UCSD-AML1 (cell line): Measurements from ENCODE around the gene AMDHD1.
"Not testable (repeated sequence)": the region's sequence is repeated elsewhere in the genome, so short reads cannot be mapped to it uniquely, and the experiment has no call there.

ENCODE experiments used
- DNase-seq: peaks from one replicate; lab custom pipeline; 2025; ENCODE audit not compliant: unreplicated experiment; lab: John Stamatoyannopoulos, UW

The AMDHD1 gene

DNA sequence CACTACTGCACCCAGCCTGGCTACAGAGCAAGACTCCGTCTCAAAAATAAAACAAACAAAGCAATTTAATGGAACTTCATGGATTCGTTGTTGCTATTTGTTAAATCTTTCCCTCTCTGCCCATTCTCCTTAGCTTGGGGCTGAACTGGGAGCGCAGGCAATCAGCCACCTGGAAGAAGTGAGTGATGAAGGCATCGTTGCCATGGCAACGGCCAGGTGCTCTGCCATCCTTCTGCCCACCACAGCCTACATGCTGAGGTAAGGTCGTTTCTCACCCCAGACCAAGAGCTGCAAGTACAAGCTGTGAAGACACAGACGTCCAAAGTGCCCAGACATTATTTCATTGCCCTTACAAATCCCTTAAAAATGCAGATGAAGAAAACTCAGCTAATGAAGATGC lies 19.1 kb downstream of the AMDHD1 start:
- DNase-seq = no peak

DNA sequence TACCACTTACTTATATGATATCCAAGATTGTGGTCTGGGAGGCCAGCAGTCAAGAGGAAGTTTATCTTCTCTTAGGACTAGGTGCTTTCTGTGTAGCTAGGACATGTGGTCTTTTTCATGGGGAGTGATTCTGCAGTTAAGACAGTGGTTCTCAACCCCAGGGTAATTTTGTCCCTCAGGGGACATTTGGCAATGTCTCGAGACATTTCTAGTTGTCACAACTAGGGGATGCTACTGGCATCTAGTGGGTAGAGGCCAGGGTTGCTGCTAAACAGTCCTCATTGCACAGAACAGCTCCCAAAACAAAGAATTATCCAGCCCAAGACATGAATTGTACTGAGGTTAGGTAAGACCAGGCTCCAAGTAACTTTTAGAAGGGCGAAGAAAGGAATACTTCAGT lies 20.0 kb downstream of the AMDHD1 start:
- DNase-seq = no peak

DNA sequence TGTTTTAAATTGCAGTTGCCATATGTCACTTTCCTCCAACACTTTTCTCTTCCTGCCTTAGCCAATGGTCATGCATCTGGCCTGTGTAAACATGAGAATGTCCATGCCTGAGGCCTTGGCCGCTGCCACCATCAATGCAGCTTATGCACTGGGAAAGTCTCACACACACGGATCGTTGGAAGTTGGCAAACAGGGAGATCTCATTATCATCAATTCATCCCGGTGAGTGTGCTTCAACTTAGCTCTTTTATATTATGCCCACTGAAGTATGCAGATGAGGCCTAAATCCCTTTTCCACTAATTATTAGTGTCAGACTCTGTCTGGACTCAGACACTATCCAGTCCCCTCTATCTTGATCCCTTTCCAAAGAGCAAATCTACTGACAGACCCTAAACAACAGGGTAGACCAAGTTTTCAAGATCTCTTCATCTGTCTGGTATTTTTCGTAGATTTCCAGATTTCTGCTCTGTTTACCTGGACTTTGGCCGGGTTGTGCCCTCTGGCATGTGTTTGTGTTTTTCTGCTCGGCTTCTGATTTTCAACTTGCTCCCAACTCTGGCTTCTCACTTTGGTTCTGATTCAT lies 23.2 kb downstream of the AMDHD1 start:
- DNase-seq = no peak

DNA sequence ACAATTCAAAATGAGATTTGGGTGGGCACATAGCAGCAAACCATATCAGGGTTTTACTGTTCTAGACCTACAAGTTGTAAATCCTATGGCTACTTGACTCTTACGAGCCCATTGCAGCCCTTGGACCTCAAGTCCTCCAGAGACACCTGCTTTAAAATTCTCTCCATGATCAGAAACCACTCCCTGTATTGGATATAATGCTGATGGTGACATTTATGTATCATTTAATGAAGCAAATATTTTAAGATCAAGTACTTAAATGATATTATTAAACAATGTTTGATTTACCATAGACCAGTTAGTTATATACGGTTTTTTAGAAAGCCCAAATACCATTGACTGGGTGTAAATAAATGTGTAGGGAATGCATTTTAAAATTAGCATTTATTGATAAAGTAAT lies 24.2 kb downstream of the AMDHD1 start:
- DNase-seq = no peak

DNA sequence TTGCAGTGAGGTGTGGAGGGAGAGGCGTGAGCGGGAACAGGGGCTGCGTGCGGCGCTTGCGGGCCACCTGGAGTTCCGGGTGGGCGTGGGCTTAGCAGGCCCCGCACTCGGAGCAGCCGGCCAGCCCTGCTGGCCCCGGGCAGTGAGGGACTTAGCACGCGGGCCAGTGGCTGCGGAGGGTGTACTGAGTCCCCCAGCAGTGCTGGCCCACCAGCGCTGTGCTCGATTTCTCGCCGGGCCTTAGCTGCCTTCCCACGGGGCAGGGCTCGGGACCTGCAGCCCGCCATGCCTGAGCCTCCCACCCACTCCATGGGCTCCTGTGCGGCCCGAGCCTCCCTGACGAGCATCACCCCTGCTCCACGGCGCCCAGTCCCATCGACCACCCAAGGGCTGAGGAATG lies 26.0 kb downstream of the AMDHD1 start:
- not testable (repeated sequence) for DNase-seq

DNA sequence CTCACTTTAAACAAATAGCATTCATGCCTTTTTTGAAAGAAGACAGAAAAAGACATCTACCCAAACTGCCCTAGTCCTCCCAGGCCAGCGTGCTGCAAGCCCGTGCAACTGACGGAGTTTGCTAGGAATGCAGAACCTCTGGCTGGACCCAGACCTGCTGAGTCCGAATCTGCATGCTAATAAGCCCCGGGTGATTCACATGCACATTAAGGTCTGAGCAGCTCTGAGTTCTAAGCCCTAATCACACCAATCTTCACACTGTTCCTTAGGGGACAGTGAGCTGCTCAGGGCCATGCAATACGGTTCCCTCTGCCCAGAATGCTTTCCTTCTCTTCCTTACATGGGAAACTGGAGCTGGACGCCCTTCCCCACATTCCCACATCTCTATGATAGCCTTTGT lies 27.8 kb downstream of the AMDHD1 start:
- no peak for DNase-seq

DNA sequence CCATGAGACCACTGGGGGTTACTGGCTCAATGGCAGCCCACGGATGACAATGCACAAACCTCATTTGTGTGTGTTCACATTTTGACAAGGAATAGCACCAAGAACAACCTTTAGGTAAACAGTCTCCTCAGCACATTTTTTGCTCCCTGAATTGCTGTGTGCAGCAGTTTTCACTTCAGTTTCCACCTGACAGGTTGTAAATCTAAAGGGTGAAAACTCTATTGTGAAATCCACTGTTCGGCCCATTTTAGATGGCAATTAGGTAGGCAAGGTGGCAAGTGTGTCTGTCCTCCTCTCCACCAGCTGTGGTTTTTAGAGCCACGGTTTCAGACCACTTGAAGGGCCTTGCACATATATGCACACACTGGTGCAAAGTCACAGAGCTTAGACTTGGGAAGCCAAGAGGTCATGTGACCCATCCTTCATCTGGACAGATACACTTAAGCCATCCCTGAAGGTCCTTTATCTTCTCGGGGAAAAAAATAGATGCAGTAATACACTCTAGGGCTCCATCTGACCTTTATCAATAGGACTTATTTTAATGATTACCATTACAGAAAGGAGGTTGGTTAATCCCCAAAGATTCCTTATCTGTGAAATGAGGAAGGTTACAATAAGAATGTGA lies 29.8 kb downstream of the AMDHD1 start:
- no peak for DNase-seq

DNA sequence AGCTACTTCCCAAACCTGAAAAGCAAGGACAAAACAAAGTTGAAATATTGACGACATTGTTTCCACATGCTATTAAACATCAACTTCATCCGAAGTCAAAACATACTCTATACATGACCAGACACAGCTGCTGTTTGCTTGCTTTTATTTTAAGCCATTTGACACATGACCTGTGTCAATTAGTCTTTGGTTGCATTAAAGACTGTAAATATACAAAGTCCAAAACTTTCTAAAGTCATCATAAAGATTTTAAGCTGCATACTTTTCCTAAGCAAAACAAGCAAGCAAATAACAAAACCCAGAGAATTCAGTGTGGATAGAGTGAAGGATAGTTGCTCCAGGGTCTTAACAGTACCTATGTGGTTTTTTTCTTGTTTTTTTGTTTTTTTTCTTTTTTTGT lies 31.2 kb downstream of the AMDHD1 start:
- DNase-seq = no peak

DNA sequence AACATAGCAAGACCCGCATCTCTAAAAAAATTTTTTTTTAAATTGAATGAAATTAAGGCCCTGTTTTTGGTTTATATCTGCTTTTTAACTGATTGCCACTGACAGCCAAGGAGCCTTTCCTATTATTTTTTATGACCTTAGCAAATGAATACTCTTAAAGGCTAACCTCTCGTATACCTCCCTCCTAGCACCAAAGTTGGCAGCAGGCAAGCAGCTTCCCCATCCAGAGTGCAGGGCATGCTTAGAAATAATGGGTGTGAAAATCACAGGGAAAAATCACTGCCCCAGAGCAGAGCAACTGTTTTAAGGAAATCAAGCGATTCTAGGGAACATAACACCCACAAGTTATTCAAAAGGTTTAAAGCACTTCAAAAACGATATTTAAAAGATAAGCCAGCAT lies 32.4 kb downstream of the AMDHD1 start:
- DNase-seq = no peak

DNA sequence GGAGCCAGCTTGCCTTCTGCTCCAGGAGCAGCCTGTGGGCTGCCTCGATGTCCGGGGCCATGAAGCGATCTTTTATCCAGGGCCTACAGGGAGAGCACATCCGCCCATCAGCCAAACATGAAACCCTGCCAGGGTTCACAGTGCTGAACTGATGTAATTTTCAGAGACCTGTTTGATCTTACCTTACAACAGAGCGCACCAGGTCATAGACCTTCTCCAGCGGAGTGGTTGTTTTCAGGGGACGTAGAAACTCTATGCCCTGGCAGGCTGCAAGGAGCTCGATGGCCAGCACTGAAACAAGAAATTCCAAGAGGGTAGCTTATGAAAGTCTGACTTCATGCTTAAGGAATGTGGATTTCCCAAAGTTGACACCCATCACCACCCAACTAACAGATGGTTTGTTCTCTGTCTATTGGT lies 33.3 kb downstream of the AMDHD1 start:
- no peak for DNase-seq

DNA sequence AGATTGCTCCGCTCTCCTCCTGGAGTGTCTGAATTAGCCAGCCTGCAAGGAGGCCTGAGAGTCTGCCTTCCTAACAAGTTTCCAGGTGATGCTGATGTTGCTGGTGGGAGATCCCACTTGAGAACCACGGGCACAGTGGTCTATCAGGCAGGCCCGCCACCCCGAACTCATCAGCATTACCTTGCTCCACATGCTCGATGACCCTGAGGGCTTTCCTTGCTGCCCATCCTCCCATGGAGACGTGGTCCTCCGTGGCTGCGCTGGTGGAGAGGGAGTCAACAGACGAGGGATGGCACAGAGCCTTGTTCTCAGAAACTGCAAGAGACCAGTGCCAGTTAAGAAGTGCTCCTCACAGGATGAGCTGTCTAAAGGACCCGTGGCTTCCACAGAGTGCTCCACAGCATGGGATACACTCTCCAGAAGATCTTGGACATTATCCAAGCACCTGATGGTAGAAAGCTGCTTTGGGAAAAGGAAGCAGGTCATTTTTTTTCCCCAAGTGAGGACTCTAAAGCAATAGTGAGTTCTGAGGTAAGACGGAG lies 34.7 kb downstream of the AMDHD1 start:
- no peak for DNase-seq

DNA sequence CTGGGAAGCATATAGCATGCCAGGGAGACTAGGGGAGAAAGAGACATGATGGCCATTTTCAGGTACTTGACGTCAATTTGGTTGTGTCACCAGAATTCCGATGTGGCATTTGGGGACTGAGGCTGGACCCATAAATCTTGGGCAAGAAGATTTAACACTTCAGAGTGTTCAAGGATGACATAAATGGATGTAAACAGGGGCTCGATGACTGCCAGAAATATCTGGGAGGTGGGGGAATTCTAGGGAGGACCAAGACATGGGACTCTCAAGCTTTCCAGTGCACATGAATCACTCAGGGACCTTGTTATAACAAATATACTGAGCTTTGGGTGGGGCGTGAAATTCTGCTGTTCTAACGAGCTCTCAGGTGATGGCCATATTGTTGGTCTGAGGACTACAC lies 35.2 kb downstream of the AMDHD1 start:
- DNase-seq = no peak

DNA sequence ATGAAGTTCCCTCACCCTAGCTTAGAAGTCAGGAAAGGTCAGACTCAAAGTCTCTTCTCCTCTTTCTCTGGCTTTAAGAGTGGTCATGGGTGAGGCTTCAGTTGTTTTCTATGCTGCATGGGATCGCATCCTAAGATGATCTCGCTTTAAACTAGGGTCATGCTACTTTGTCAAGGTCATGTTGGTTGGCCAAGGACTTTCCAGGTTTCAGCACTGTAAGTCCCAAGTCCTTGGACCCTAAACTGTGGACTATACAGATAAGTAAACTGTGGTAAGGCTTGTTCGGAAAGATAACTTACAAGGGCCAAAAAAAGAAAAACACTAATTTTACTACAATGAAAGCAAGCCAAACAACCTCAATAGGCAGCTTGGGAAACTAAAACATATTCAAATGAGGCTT lies 35.6 kb downstream of the AMDHD1 start:
- DNase-seq = no peak

DNA sequence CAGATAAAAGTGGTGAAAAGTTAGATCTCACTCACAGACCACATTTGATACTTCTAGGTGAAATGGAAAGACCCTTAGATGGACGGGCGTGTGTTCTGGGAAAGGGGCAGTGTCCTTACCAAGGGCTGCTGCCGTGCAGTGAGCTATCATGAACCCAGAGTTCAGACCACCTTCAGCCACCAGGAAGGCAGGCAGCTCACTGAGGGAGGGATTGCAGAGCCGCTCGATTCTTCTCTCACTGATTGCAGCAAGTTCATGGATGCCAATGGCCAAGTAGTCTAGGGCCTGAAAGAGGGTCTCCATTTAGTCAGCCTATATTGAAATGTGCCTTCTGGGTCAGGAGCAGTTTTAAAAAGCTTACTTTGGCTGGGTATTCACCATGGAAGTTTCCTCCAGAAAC lies 37.3 kb downstream of the AMDHD1 start:
- DNase-seq = no peak

DNA sequence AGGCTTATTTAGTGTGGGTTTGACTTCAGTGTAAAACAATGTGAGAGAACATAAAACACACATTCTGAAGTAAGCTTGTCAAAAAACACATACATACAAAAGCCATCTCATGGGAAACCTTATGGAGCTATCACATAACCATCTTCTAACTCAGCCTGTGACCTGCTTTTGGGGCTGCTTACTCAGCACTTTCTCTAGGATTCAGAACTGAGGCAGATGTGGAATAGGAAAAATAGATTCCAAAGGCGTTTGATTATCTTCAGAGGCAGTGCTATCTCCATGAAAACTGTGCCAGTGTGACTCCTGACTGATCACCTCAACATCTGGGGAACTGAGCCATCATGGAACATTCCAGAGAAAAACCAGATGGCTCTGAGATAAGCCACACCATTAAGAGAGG lies 39.5 kb downstream of the AMDHD1 start:
- DNase-seq = no peak

DNA sequence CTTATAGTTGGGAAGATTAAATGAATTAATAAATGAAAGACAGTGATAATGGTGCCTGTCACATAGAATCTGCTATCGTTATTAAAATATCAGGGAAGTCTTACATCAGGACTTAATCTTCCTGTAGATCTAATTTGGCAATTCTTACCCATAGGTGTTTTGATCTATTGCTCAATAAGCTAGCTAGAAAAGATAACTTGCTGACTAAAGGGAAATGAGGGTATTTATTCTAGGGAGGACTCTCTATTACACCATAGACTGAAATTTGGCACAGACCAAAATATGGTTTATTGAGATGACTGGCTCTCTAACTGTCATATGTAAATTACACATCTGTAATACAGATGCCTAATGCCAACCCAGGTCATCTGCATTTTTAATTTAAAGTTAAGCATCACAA lies 41.6 kb downstream of the AMDHD1 start:
- DNase-seq = no peak

DNA sequence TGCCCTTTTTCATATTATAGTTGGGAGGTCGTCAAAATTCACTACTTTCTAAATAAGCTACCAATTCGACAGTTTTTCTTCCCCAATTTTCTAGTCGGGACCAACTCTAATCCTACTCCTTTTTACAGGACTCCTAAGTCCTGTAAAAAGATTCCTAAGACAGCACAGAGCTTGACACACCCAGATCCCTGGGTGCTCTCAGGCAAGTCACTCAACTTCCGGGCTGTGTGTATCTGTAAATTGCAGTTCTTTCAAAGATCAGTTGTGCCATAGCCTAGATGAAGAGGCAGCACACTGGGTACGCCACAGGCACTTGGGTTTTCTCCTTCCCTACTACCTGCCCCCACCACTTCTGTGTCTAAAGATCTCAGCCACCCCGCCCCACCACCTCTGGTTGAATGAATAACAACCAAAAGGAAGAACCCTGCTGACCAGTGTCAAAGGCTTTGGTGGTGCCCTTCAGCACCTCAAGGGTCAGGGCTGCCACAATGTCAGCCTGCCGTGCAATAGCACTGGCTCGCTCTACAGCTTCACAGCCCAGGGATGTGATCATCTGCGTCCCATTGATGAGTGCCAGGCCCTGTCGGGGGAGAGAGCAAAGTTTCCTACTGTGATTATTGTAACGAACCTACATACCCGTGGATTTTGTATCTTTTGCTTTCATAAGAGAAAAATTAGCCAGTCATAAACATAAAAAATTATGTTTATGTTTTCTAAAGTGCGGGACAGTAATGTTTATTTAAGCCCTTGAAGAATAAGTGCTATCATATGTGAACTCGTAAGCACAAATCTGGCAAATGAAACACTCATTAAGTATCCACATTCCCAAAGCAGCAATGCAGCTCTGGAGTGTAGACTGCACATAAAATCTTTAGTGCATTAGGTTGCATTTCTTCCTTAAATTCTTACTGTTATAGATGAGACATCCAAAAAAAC lies 43.8 kb downstream of the AMDHD1 start:
- no peak for DNase-seq

DNA sequence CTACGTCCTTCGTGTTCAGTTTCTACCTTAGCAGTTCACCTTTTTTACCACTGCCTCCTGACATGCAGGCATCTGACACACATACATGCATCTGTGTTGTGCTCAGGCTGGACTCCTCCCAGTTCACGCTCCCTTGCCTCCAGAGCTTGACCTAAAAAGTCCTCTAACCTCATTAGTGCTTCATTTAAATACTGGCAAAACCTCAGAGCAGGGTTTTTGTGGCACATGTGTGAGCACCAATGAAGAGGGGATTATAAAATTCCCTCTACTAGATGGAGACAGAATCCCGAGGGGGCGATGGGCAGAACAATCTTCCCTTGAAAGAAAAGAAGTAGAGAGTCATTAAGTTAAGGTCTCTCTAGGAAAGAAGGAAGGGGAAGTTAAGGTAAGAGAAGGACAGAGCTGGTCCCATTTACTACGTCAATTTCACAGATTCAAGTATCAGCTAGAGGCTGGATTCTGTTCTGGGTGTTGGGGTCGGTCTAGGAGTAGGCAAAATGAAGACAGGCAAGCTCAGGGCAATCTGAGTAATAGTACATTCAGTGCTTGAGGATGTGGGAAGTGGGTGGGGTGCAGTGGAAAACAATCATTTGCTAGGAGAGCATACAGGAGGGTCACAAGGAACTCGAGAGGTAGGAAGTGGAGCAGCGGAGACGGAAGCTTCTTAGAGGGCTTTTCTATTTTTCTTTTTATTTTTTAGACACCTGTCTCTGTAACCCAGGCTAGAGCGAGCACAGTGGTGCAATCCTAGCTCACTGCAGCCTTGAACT lies 45.6 kb downstream of the AMDHD1 start:
- no peak for DNase-seq

DNA sequence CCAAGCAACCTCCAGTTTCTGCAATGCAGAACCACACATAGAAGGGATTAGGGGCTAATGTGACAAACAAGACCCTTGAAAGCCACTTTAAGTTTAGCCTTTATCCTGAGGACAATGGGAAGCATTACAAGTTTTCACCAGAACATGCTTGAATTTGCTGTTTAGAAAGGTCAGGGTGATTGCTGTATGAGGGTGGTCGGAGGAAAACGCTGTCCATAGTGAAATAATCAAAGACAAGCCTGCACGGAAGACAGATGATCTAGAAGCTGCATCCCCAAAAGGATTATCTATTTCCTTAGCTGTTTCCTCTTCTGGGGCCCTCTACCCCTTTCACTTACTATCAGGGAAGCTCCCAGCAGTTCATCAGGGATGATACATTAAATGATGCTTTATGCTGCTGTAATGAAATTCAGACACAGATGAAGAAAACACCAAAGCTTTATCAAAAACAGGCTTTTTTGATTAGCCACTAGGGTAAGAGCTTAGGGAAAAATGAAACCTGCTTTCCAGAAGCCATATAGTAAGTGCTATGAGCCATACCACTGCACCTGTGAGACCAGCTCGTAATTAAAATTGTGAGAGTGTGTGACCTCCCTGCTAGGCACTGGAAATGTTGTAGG lies 46.5 kb downstream of the AMDHD1 start:
- DNase-seq = no peak

DNA sequence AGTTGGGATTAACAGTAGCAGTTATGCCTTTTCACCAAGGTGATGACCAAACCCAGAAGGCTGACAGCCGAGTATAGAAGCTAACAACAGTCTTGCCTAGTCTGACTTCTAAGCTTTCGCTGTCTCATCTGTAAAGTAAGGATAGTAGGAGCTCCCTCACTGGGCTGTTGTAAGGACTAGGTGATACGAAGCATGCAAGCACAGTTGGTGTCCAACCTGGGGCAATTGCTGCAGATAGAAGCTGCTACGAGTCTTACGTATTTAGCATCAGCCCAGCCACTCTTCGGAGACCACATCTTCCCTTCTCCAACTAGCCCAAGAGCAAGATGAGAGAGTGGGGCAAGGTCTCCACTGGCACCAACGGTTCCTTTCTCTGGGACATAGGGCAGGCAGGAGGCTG lies 47.0 kb downstream of the AMDHD1 start:
- no peak for DNase-seq

DNA sequence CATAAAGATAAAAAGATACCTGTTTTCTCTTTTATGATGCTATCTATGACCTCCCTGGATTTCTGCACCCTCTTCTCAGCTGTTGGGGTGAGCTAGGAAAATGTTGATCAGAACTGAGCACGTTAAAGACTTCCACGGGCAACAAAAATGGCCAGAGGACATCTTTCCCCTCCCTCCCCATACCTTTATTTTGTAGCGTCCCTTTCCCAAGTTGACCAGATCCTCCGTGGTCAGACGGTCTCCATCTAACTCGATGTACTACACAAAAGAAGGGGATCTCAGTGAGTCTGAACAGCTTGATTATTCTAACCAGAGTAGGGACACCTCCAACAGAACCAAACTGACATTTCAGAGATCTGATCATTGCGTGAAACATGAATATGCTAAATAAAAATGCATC lies 50.8 kb downstream of the AMDHD1 start:
- no peak for DNase-seq
